HUES48 (cell line): Measurements from ENCODE around the gene ASB13.
A peak's percentile ranks its signal among the peaks of the same experiment; 100 is the strongest.

Experiments
- H3K27ac ChIP-seq: one replicate; pipeline ENCODE4 v1.7.0; 2013; ENCODE audit warnings: low read depth, low read length, inconsistent platforms
- H3K27me3 ChIP-seq: 2 replicates; pipeline ENCODE4 v1.6.1; 2013; ENCODE audit warnings: mild to moderate bottlenecking, low read length; ENCODE audit not compliant: control insufficient read depth, insufficient read depth
- H3K36me3 ChIP-seq: 2 replicates; pipeline ENCODE4 v1.6.1; 2013; ENCODE audit warnings: low read length; ENCODE audit not compliant: control insufficient read depth, insufficient read depth
- H3K4me1 ChIP-seq: 2 replicates; pipeline ENCODE4 v1.6.1; 2013; ENCODE audit warnings: mild to moderate bottlenecking, low read length; ENCODE audit not compliant: control insufficient read depth, insufficient read depth
- H3K4me3 ChIP-seq: 2 replicates; pipeline ENCODE4 v1.5.1; 2013; ENCODE audit warnings: mild to moderate bottlenecking, low read depth, low read length
- H3K9ac ChIP-seq: 2 replicates; pipeline ENCODE4 v1.6.1; 2013; ENCODE audit warnings: mild to moderate bottlenecking, low read depth, low read length, moderate library complexity
- H3K9me3 ChIP-seq: 2 replicates; pipeline ENCODE4 v1.6.1; 2013; ENCODE audit warnings: low read length; ENCODE audit not compliant: control insufficient read depth, insufficient read depth

The ASB13 gene

DNA sequence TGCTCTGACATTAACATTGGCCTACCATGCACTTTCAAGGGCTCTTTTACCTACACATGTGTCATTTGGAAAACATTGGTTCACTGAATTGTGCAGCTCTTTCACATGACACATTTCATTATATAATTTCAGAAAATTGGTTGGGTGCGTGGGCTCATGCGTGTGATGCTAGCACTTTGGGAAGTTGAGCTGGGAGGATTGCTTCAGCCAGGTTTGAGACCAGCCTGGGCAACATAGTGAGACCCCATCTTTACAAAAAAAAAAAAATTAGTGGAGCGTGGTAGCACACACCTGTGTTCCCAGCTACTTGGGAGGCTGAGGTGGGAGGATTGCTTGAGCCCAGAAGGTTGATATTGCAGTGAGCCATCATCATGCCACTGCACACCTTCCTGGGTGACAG is 22.2 kb upstream of the ASB13 start:
- peaks cover 6% of the 10 kb centered on the region; the same call in 1 of the 2 replicates for H3K27me3 ChIP-seq
- no peaks in the 10 kb centered on the region for H3K36me3 ChIP-seq
- no peak overlapping the region for H3K27ac ChIP-seq
- no peak overlapping the region for H3K9ac ChIP-seq
- H3K4me1 ChIP-seq, result peaks cover 32% of the 10 kb centered on the region
- H3K9me3 ChIP-seq, result peaks cover 5% of the 10 kb centered on the region
- no peak overlapping the region for H3K4me3 ChIP-seq

DNA sequence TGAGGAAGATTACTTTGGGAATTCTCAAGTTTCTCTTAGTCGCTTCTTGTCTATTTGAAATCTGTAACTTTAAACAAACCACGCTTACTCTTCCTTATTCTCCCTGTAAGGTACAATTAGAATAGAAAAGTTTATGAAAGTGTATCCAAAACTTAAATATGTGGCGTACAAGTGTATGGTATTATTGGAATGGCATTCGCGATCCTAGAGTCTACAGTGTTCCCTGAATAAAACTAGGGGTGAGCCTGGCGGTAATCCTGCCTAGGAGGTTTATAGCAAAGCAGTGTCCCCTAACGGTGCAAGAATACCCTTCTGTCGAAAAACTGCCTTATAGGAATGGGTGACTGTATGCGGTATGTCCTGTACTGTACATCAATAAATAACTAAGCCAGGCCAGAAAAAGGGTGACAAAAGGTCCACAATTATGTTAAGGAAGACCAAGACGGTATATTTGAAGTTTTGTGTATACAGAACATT is 19.4 kb upstream of the ASB13 start:
- Histone ChIP-seq H3K27ac (peak overlapping the region; percentile 79), H3K9ac (no peak overlapping the region), H3K4me1 (peaks cover 13% of the 10 kb centered on the region)

DNA sequence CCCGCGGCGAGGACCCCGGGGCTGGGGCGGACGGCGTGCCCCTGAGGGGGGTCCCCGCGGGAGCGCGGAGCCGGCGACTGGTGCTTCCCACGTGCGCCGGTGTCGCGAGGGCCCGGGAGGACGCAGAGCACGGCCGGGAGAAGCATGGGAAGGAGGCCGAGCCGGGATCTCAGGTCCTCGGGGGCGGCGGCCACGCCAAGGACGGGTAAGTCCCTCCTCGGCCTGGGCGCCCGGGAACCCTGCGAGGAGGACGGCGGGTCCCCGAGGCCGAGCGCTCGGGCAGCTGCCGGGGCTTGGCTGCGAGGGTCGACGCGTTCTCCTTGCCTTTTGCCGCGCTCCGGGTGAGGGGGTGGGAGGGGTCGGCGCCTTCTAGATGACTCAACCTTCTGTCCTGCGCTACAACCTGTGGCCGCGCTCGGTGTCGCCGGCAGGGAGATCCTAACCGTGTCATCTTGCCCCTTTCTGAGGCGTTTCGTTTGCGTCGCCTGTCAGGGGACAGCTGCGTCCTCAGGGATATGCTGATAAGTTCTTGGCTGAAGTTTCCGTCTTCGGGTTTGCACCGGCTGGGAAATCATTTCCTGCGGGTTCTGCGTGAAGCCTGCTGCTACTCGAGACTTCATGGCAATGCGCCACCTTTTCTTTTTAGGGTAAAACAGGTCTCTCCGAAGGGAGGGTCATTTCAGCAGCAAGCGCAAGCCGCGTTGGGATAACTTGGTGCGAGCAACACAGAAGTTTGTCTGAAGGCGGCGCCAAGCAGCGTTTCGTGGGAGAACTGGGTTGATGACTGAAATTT is 18.8 kb upstream of the ASB13 start:
- H3K27me3 ChIP-seq, result peaks cover 22% of the 10 kb centered on the region
- H3K36me3 ChIP-seq, result no peaks in the 10 kb centered on the region
- peak overlapping the region; percentile 72 for H3K4me3 ChIP-seq
- peaks cover 13% of the 10 kb centered on the region for H3K4me1 ChIP-seq
- H3K27ac ChIP-seq, result peak overlapping the region; percentile 79
- peaks cover 5% of the 10 kb centered on the region for H3K9me3 ChIP-seq
- H3K9ac ChIP-seq, result peak overlapping the region; percentile 63; the same call in 1 of the 2 replicates

More for the DNA sequence above, 19.4 kb upstream of the ASB13 start:
- Histone ChIP-seq H3K4me3 (peak overlapping the region; percentile 72), H3K36me3 (no peaks in the 10 kb centered on the region), H3K9me3 (peaks cover 5% of the 10 kb centered on the region), H3K27me3 (peaks cover 22% of the 10 kb centered on the region)

DNA sequence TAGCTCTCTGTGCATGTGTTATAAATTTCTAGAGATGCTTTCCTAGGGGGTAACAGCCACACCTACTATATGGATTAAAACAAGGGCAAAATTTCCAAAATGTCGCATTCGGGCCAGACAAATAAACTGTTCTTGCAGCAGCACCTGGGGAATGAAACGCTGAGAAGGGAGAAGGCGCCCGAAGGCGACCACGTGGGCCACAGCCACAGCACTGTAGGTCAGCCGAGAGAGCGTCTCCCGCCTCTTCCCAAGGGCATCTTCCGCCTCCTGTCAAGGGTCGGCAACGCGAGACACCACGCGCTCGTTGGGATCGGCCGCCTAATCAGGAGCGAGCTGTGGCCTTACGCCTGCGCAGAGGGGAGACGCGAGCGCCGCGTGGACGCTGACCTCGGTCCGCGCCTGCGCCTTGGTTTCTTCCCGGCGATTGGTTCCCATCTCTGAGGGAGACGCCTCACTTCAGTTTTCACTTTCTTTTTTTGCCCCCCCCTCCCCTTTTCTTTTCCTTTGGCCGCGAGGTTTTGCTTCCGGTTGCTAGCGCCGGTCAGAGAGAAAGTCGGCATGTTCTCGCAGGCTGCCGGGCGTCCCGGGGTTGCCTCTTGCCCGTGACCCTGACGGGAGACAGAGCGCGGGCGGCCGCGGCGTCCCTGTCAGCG is 18.0 kb upstream of the ASB13 start, which contains the start of gene TASOR2:
Gene TASOR2, plus strand, starts transcription at position 521 of the 653 bp plus-strand sequence. CDS start 35,805 bp downstream, outside the sequence.
- Histone ChIP-seq H3K4me1 (peaks cover 13% of the 10 kb centered on the region), H3K27me3 (peaks cover 22% of the 10 kb centered on the region), H3K27ac (peak within 1 kb of the TSS; percentile 79), H3K36me3 (no peaks in the 10 kb centered on the region), H3K9me3 (peaks cover 5% of the 10 kb centered on the region), H3K9ac (peak within 1 kb of the TSS; percentile 63; the same call in 1 of the 2 replicates), H3K4me3 (peak within 1 kb of the TSS; percentile 72)

DNA sequence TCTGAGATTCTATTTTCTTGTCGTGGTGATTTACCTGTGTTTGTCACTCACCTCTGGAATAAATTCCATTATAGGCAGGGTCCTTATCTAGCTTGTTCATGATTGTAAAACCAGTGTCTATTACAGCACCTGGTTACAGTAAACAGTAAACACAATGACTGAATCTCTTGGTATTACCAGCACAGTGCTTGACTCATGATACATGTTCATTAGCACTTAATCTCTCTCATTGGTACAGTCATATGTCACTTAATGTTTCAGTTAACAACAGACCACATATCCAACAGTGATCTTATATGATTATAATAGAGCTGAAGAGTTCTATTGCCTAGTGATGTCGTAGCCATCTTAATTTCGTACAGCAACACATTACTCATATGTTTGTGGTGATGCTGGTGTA is 16.7 kb upstream of the ASB13 start:
- H3K9me3 ChIP-seq, result peaks cover 5% of the 10 kb centered on the region
- H3K36me3 ChIP-seq, result no peaks in the 10 kb centered on the region
- no peak overlapping the region for H3K9ac ChIP-seq
- H3K27ac ChIP-seq, result no peak overlapping the region
- H3K4me1 ChIP-seq, result peaks cover 13% of the 10 kb centered on the region
- H3K4me3 ChIP-seq, result no peak overlapping the region
- H3K27me3 ChIP-seq, result peaks cover 25% of the 10 kb centered on the region

DNA sequence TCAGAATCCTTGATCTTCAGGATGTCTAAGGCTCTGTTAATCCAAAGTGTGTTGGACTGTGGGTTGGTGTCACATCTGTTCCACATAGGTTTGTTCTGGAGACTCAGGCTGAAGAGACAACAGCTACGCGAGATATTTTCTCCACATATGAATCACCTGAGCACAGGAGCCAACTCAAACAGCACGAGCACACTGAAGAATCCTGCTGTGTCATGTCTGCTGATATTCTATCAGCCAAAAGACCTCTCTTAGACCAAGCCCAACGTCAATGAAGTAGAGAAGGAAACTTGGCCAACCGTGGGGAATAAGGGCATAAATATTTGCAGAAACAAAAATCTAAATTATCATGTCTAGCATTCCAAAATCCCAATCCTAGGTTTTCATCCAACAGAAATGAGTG is 15.5 kb upstream of the ASB13 start:
- Histone ChIP-seq H3K27me3 (peaks cover 25% of the 10 kb centered on the region), H3K4me1 (peaks cover 10% of the 10 kb centered on the region)

DNA sequence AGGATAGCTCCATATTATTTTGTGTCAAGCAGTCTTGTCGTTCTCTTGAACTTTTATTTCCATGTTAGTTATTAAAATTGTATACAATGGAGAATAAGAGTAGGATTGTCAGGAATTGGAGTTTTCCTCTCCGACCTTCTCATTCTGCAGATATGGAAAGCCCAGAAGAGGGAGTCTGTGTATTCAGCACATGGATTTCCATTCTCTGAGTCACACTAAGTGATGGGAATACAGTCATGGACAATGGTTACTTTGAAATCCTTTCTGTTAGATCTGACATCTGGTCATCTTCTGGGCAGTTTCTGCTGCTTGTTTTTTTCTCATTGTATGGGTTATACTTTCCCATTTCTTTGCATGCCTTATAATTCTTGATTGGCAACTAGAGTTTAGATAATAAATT is 13.2 kb upstream of the ASB13 start:
- H3K4me3 ChIP-seq, result no peak overlapping the region
- no peak overlapping the region for H3K27ac ChIP-seq
- no peak overlapping the region for H3K9ac ChIP-seq
- H3K9me3 ChIP-seq, result peaks cover 5% of the 10 kb centered on the region
- no peaks in the 10 kb centered on the region for H3K4me1 ChIP-seq
- H3K27me3 ChIP-seq, result peaks cover 25% of the 10 kb centered on the region
- no peaks in the 10 kb centered on the region for H3K36me3 ChIP-seq

More for the DNA sequence above, 15.5 kb upstream of the ASB13 start:
- Histone ChIP-seq H3K9ac (no peak overlapping the region), H3K27ac (no peak overlapping the region), H3K9me3 (peaks cover 5% of the 10 kb centered on the region), H3K36me3 (no peaks in the 10 kb centered on the region), H3K4me3 (no peak overlapping the region)

DNA sequence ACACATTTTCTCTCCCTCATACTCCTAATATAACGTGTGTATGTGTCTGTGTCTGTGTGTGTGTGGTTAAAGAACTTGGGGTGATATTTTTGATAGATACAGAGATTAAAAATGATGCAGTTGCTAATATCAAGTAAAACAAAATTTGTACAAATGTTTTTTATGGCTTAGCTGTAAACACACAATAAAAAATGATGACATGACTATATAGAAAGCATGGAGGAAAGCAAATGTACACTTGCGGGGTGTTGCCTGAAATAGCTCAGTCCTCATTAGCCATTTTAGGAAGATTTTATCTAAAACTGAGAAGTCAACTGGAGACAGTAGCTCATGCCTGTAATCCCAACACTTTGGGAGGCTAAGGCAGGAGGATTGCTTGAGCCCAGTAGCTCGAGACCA is 12.6 kb upstream of the ASB13 start:
- no peaks in the 10 kb centered on the region for H3K36me3 ChIP-seq
- H3K9ac ChIP-seq, result no peak overlapping the region
- H3K4me1 ChIP-seq, result no peaks in the 10 kb centered on the region
- H3K4me3 ChIP-seq, result no peak overlapping the region
- H3K27ac ChIP-seq, result no peak overlapping the region
- H3K27me3 ChIP-seq, result peaks cover 24% of the 10 kb centered on the region
- H3K9me3 ChIP-seq, result peaks cover 4% of the 10 kb centered on the region

DNA sequence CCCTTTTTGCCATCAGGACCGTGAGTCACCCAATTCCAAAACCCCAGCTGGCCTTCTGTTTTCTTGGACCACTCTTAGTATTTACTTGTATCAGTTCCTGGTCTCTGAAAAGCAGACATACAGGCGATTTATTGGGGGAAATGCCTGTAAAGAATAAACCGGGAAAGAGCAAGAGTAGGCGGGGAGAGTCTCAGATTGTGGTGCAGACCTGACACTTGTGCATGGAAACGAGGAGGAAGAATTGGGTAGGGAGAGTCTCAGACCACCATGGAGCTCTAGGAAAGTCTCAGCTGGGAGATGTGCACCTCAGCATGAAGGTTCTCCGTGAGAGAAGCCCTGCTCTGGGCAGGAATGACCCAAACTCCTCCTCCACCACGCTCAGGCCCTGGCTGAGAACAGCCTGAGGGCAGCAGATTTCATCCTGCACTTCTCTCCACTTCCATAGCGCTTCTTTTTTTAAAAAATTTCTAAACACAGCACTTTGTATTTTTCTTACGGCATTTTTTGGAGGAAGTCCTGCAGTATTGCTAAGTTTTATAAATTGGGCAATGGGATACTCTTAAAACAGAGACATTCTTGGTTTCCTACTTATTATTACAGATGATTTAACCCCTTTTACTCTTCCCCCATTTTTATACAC is 12.1 kb upstream of the ASB13 start:
- Histone ChIP-seq H3K36me3 (no peaks in the 10 kb centered on the region), H3K27ac (no peak overlapping the region), H3K9me3 (no peaks in the 10 kb centered on the region; the same call in 1 of the 2 replicates), H3K27me3 (peaks cover 20% of the 10 kb centered on the region), H3K4me3 (no peak overlapping the region), H3K4me1 (no peaks in the 10 kb centered on the region), H3K9ac (no peak overlapping the region)

DNA sequence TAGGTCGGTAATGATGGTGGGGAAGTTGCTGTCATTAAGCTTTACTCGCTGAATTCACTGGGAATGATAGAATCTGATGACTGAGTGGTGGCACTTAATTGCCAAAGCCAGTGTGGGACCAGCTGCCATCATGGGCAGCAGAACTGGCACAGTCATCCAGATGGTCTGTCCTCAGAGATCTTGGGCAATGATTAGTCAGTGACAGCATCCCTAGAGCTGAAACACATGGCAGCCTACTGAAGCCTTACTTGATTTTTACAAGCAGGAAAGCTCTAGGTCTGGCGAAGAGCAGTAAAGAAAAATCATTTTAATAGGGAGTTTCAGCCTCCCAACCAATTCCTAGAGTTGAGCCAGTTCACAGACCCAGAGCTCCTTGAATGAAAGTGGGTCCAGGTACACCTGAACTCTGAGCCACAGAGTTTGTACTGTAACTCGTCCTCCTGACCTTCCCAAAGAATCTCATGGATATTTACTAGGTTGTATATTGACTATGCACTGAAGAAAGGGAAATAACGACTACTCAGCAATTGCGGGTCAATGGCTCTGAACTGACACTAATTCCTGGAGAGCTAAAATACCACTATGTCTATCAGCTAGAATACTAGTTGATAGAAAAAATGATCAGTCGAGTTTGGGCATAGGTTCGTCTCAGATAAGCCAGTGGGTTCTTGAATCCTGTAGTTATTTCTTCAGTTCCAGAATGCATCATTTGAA is 4.4 kb upstream of the ASB13 start:
- no peak overlapping the region for H3K9ac ChIP-seq
- H3K36me3 ChIP-seq, result no peaks in the 10 kb centered on the region
- H3K4me3 ChIP-seq, result no peak overlapping the region
- H3K27me3 ChIP-seq, result peaks cover 7% of the 10 kb centered on the region
- peaks cover 4% of the 10 kb centered on the region; the same call in 1 of the 2 replicates for H3K4me1 ChIP-seq
- no peak overlapping the region for H3K27ac ChIP-seq
- no peaks in the 10 kb centered on the region; the same call in 1 of the 2 replicates for H3K9me3 ChIP-seq
